ENCODE measurements around the gene MACROH2A1.
A peak's percentile ranks its signal among the peaks of the same experiment; 100 is the strongest.
"Not testable (repeated sequence)": the region's sequence is repeated elsewhere in the genome, so short reads cannot be mapped to it uniquely, and the experiment has no call there.

MACROH2A1 gene

DNA sequence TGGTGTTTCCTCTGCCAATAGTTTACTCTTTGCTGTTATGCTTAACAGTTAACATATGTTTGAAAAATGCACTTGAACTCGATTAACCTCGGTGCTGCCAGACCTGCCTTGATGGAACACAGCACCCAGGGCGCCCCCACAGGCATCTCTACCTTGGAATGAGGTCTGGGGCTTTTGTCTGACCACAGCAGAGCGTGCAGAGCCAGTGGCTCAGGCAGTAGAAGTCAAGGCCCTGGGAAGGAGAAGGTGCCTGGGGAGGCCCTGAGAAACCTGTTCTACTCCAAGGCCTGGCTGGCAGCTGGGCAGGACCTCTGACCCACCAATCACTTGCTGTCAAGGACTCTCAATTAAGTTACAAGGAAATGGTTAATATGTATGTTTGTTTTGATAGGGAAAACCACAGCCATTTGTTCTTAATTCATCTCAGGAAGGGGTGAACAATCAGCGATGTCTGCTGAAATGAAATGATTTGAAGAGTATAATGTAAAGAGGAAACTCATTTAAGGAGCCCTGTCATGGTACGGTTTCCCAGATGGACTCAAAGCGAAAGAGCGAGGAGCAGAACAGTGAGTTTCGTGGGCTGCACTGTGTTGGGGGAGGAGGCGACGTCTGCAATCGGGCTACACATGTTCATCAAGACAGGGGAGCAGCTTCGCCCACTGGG lies 21.9 kb downstream of the MACROH2A1 start:
- DNase-seq: peak; percentile 52

- DNase-seq: no peak
These were observed 23.8 kb downstream of the MACROH2A1 start for GRCh38 chr5:135375040-135375793.

DNA sequence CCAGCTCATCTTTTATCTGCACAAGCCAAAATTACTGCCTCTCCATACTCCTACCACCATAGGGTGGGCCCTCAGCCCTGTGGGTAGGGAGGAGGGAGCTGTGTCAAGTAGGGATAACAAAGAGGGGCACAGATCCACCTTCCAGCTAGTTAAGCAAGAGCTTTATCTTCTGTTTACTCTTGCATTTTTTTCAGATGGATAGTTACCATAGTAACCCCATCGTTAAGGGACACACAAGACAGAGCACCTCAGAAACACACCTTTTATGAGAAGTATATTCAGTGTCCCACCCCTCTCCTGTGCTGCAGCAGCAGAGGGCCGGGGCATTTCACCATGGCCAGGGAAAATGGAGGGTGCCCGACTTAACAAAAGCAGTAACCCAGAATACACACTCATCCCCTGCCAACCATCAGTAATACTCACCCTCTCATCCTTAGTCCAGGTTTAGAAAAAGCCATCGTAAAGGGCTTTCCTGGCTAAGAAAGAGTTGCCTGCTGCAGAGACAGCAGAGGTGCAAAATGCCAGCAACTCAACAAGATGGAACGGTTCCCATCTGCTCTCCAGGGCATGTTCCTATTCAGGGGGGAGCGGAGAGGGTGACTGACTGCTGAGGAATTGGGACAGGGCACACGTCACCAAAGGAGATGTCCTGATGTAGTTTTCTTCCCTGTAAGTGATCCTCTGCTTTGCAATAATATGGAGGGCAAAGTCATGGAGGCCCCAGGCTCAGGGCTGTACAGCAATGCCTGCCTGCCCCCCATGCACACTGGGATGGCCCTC lies 25.1 kb downstream of the MACROH2A1 start:
- no peak for DNase-seq

GRCh38 chr5:135372654-135373381 lies 26.2 kb downstream of the MACROH2A1 start:
- no peak for DNase-seq

GRCh38 chr5:135371622-135372232 lies 27.3 kb downstream of the MACROH2A1 start:
- DNase-seq: peak; percentile 68

DNA sequence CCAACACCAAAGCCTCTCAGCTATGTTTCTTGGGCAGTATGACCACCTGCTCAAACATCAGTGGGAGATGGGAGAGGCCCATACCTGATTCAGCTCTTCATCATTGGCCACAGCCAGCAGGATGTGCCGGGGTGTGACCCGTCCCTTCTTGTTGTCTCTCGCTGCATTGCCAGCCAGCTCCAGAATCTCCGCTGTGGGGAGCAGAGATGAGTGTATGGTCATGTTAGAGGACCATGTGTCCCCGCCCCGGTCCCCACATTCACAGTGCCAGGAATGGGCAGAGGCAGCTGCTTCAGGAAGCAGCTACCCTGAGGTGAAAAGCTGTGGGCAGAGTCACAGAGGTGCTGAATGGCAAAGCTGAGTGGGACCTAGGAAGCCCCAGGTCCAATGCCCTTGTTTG lies 29.1 kb downstream of the MACROH2A1 start:
- no peak for DNase-seq

- no peak for DNase-seq
These were observed 31.5 kb downstream of the MACROH2A1 start for GRCh38 chr5:135367554-135367953.

GRCh38 chr5:135367076-135367475 lies 32.0 kb downstream of the MACROH2A1 start:
- peak; percentile 29 for DNase-seq

- DNase-seq: no peak
These were observed 33.8 kb downstream of the MACROH2A1 start for GRCh38 chr5:135365281-135365680.

DNA sequence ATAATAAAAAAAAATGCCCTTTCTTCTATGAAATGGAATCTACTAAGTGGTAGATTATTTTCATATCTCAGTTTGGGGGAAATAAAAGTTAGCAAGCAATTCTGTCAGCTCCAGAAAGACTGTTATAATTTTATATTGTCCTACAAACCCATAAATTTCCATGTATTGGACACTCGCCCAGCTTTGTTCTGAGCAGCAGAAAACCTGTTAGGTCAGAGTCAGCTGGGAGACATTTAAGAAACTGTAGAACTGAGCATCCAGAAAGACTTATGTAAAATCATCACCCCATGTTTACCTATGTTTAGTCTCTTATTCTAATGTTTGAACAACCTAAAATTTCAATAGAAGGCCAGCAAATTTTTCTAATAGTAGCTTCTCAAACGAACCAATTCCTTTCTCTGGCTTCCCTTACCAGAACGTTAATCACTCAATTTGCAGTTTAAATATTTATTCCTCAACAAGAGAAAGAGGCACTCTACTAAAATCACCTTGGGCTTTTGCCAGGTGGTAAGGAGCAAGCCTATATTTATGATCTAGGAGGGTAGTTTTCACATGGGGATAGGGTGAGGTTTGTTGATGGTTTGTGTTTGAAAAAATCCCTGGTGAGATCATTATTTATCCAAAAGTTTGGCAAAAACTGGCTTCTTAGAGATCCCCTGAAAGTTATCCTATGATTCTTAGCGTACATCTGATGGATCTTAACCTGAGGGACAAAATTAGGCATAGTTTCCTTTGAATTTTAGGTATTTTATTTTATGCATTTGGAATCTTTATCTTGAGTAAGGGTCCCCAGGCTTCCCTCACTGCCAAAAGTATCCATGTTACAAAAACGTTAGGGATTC lies 34.4 kb downstream of the MACROH2A1 start:
- DNase-seq: no peak

DNA sequence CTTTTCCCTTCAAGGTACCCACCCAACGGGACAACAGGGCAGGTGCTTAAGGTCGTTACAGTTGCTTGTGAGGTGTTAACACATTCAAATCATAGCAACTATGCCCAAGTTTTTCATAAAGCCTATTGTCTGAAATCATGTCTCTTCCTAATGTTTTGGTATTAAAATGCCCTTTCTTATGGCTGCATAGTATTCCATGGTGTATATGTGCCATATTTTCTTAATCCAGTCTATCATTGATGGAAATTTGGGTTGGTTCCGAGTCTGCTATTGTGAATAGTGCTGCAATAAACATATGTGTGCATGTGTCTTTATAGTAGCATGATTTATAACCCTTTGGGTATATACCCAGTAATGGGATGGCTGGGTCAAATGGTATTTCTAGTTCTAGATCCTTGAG lies 35.7 kb downstream of the MACROH2A1 start:
- DNase-seq: not testable (repeated sequence)

DNA sequence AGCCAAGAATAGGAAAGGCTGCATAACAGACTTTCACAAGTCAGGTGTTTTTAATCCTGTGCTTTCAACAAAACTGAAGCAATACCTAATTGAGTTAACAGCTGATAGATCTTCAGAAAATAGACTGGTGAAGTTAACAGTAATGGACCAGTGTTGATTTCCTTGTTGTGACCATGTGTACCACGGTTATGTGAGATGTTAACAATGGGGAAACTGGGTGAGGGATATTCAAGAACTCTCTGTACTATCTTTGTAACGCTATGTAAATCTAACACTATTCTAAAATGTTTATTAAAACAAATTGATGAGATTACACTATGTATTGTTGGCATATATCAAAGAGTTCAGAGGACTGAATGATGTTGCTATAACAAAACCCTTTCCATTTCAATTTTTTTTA lies 36.9 kb downstream of the MACROH2A1 start:
- no peak for DNase-seq

- DNase-seq: no peak
These were observed 38.5 kb downstream of the MACROH2A1 start for GRCh38 chr5:135360278-135361274.

DNA sequence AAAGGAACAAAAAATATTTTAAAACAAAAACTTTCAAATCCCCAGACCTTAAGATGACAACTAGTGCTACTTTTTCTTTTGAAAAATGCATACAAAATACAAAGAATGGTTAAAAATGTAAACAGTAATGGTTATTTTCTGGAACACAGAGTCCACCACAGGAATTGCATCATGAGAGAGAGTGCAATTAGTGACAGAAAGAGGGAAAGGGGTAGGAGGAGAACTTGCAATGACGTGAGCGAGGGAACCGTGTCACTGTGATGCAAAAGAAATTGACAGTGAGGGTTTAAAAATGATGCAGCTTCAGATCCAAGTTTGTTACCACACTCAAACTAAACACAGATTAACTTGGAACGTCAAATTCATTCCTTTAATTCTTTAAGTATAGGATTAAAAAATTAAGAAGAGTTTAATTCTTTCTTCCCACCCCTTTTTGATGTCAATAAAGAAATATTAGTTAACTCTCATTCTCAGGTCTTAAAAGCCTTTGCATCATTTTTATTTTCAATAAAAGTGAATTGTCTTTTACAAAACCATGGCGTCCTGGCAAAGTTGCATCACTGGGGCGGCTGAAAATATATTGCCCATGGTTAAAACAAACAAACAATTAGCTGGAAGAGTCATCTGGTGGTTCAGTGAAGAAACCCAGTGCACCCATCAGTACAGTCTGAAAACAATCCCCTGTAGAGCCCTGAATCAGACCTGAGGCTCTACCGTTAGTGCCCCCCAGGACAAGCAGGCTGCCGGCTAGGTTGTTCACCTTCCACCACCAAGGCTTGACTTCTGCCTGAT lies 39.5 kb downstream of the MACROH2A1 start:
- no peak for DNase-seq

DNA sequence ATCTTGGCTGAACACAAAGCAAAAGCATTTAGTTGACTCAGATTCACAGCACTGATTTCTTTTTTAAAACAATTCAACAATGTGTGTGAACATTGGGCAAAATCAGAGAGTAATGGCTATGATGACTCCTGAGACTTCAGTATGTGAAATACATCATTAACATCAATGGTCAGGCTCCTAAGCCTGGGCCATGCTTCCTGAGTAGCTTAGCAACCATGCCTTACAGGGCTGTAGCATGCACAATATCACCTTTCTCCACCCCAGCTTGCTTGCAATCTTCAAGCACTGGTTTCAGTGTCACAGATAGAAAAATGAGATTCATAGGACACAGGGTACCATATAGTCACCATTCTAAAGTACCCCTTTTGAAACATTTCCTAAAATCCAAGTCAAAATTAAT lies 41.3 kb downstream of the MACROH2A1 start:
- no peak for DNase-seq

DNA sequence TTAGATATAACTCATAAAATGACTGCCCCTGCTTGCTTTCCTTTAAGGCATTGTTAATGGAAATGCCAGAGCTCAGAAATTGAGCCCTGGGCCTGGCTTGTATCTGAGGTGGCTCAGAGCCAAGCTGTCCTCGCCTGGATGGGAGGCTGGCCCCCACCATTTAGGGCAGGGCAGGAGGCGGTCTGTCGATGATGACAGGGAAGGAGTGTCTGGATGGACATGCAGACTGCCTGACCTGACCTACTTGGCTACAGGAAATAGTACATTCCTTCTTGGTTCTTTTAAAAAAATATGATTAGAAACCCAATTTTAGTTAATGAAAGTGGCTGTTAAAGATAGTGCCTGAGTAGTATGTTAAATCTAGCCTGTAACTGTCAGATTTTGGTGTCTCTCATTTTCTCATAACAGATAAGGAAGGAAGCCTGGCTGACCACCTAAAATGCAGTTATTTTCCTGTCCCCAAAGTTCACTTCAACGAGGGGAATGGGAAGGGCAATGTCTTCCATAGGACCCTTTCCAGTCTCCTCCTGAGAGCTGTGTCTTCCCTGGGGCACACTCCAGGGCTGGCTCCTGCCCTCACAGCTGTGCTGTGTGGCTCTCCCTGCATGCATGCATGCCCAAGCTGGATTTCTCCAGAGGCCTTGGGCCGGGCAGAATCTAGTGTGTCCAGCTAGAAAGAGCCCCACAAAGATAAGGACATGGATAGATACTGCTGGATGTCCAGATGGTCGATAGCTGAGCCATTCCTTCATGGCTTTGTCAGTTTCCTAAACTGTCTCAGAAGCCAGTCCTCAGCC lies 42.3 kb downstream of the MACROH2A1 start:
- DNase-seq: peak; percentile 63

GRCh38 chr5:135355169-135355568 lies 43.9 kb downstream of the MACROH2A1 start:
- DNase-seq: peak; percentile 39
